IMR-90 (cell line): ENCODE data around the gene DIP2C.

Source experiments
- CHD1 ChIP-seq: IDR thresholded peaks from 2 replicates; pipeline ENCODE4 v1.6.1; 2012; ENCODE audit warnings: low read depth, low read length, improper control_type of control experiment
- MAFK ChIP-seq: IDR thresholded peaks from 2 replicates; pipeline ENCODE4 v1.6.1; 2012; ENCODE audit warnings: low read depth, low read length, improper control_type of control experiment
- MAZ ChIP-seq: IDR thresholded peaks from 2 replicates; pipeline ENCODE4 v1.6.1; 2012; ENCODE audit warnings: low read depth, mild to moderate bottlenecking, low read length, improper control_type of control experiment, moderate library complexity, borderline replicate concordance
- MXI1 ChIP-seq: IDR thresholded peaks from 2 replicates; pipeline ENCODE4 v1.6.1; 2012; ENCODE audit warnings: low read depth, mild to moderate bottlenecking, low read length, moderate library complexity, borderline replicate concordance
- POLR2A ChIP-seq: IDR thresholded peaks from 2 replicates; pipeline ENCODE4 v1.6.1; 2012; ENCODE audit warnings: mild to moderate bottlenecking, low read depth, low read length
- RAD21 ChIP-seq: IDR thresholded peaks from 2 replicates; pipeline ENCODE4 v1.6.1; 2012; ENCODE audit warnings: low read length, improper control_type of control experiment
- RCOR1 ChIP-seq: IDR thresholded peaks from 2 replicates; pipeline ENCODE4 v1.6.1; 2012; ENCODE audit warnings: mild to moderate bottlenecking, low read length, improper control_type of control experiment; ENCODE audit not compliant: insufficient replicate concordance
- RFX5 ChIP-seq: IDR thresholded peaks from 2 replicates; pipeline ENCODE4 v1.8.0; 2012; ENCODE audit warnings: low read depth, mild to moderate bottlenecking, low read length, moderate library complexity
- SMC3 ChIP-seq: fragments of 150-350 bp; IDR thresholded peaks from 2 replicates; pipeline ENCODE4 v1.6.1; 2016; ENCODE audit warnings: low read depth, mild to moderate bottlenecking, antibody characterized with exemption, low read length, moderate library complexity
- TF ChIP-seq, protein P1 (sequence below): conservative IDR thresholded peaks from 2 replicates; pipeline ENCODE4 v1.5.1; 2012; ENCODE audit warnings: mild to moderate bottlenecking, low read depth, low read length, improper control_type of control experiment
- TF ChIP-seq, protein P2 (sequence below): fragments of 150-350 bp; IDR thresholded peaks from 2 replicates; pipeline ENCODE4 v1.6.1; 2016; ENCODE audit warnings: low read depth, mild to moderate bottlenecking, low read length, moderate library complexity, borderline replicate concordance

DNA sequence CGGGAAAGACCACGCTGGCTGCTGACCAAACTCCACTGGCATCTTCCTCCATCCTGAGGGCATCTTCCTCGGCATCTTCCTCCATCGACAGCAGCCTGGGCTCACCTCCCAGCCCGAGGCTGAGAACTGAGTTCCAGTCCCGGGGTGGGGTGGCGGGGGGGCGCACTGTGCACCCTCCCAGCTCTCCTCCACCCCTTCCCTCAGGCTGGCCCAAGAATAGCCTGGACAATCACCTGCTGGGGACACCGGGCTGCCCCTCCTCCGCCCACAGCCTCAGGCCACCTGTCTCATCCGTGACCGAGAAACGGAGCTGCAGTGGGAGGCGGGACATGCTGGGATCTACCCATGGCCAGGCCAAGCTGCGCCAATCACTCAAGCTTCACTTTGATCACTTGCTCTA is 37.2 kb downstream of the DIP2C start:
- TF ChIP-seq RAD21 (no peak), MAZ (no peak), POLR2A (no peak), MXI1 (no peak), RFX5 (no peak), RCOR1 (no peak), SMC3 (no peak), CHD1 (no peak), MAFK (no peak)
- TF ChIP-seq, protein P1, sequence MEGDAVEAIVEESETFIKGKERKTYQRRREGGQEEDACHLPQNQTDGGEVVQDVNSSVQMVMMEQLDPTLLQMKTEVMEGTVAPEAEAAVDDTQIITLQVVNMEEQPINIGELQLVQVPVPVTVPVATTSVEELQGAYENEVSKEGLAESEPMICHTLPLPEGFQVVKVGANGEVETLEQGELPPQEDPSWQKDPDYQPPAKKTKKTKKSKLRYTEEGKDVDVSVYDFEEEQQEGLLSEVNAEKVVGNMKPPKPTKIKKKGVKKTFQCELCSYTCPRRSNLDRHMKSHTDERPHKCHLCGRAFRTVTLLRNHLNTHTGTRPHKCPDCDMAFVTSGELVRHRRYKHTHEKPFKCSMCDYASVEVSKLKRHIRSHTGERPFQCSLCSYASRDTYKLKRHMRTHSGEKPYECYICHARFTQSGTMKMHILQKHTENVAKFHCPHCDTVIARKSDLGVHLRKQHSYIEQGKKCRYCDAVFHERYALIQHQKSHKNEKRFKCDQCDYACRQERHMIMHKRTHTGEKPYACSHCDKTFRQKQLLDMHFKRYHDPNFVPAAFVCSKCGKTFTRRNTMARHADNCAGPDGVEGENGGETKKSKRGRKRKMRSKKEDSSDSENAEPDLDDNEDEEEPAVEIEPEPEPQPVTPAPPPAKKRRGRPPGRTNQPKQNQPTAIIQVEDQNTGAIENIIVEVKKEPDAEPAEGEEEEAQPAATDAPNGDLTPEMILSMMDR = no peak
- TF ChIP-seq, protein P2, sequence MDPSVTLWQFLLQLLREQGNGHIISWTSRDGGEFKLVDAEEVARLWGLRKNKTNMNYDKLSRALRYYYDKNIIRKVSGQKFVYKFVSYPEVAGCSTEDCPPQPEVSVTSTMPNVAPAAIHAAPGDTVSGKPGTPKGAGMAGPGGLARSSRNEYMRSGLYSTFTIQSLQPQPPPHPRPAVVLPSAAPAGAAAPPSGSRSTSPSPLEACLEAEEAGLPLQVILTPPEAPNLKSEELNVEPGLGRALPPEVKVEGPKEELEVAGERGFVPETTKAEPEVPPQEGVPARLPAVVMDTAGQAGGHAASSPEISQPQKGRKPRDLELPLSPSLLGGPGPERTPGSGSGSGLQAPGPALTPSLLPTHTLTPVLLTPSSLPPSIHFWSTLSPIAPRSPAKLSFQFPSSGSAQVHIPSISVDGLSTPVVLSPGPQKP = no peak
